SK-N-MC (cell line): ENCODE measurements around the gene GTF2A2.

Experiments used
- EZH2 ChIP-seq: fragments of 200-600 bp; sonication (generic); IDR thresholded peaks from one replicate; pipeline ENCODE4 v1.6.1; 2017; ENCODE audit warnings: antibody characterized with exemption
- POLR2AphosphoS5 ChIP-seq: IDR thresholded peaks from 2 replicates; pipeline ENCODE4 v1.6.1; 2012; ENCODE audit warnings: mild to moderate bottlenecking, low read depth, low read length, borderline replicate concordance

- TF ChIP-seq POLR2AphosphoS5 (no peak), EZH2 (no peak)
These were observed 51.3 kb downstream of the GTF2A2 start for GRCh38 chr15:59605994-59606393.
